HEK293 (cell line): ENCODE measurements around the gene LHFPL3.

Experiments used
- CTCF ChIP-seq: fragments of 450-650 bp; formaldehyde crosslinking; IDR thresholded peaks from 2 replicates; pipeline ENCODE4 v1.5.1; 2016; ENCODE audit warnings: missing biosample characterization, missing genetic modification characterization
- KLF7 ChIP-seq: fragments of 450-650 bp; formaldehyde crosslinking; IDR thresholded peaks from 2 replicates; pipeline ENCODE4 v1.5.1; 2016; ENCODE audit warnings: missing biosample characterization, missing genetic modification characterization, borderline replicate concordance
- PRDM1 ChIP-seq: fragments of 450-650 bp; formaldehyde crosslinking; IDR thresholded peaks from 2 replicates; pipeline ENCODE4; 2016; ENCODE audit warnings: missing biosample characterization, missing genetic modification characterization
- ZBTB1 ChIP-seq: fragments of 450-650 bp; formaldehyde crosslinking; IDR thresholded peaks from 2 replicates; pipeline ENCODE4 v1.5.1; 2016; ENCODE audit warnings: missing biosample characterization, missing genetic modification characterization
- ZBTB8A ChIP-seq: fragments of 450-650 bp; formaldehyde crosslinking; IDR thresholded peaks from 2 replicates; pipeline ENCODE4 v1.5.1; 2016; ENCODE audit warnings: missing biosample characterization, missing genetic modification characterization
- ZFP37 ChIP-seq: fragments of 450-650 bp; formaldehyde crosslinking; IDR thresholded peaks from 2 replicates; pipeline ENCODE4 v1.5.1; 2016; ENCODE audit warnings: missing biosample characterization, missing genetic modification characterization
- ZNF138 ChIP-seq: fragments of 450-650 bp; formaldehyde crosslinking; IDR thresholded peaks from 2 replicates; pipeline ENCODE4 v1.5.1; 2016; ENCODE audit warnings: missing biosample characterization, missing genetic modification characterization, borderline replicate concordance
- ZNF24 ChIP-seq: fragments of 450-650 bp; formaldehyde crosslinking; IDR thresholded peaks from 2 replicates; pipeline ENCODE4 v1.5.1; 2016; ENCODE audit warnings: missing biosample characterization, missing genetic modification characterization
- TF ChIP-seq, protein P1 (sequence below): fragments of 450-650 bp; IDR thresholded peaks from 2 replicates; pipeline ENCODE4 v1.5.1; 2018; ENCODE audit warnings: missing biosample characterization, missing genetic modification characterization
- TF ChIP-seq, protein P2 (sequence below): fragments of 450-650 bp; IDR thresholded peaks from 2 replicates; pipeline ENCODE4 v1.5.1; 2018; ENCODE audit warnings: missing biosample characterization, mild to moderate bottlenecking, missing genetic modification characterization

DNA sequence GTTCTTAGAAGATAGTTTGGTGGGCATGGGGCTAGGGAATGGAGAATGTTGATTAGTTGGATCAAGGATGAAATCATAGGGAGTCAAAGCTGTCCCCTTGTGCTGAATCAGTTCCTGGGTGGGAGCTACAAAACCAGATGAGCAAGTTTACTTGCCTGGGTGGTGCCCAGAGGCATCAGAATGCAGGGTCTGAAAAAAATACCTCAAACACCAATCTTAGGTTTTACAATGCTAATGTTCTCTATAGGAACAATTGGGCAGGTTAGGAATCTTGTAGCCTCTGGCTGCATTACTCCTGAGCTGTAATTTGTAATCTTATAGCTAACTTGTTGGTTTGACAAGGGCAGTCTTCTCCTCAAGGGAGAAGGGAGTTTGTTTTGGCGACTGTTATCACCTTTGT lies 34.4 kb downstream of the LHFPL3 start:
- TF ChIP-seq PRDM1 (tag by site-specific recombination), result no peak
- no peak for TF ChIP-seq ZNF24
- TF ChIP-seq ZBTB1, result no peak
- no peak for TF ChIP-seq KLF7 (tag by site-specific recombination)
- TF ChIP-seq CTCF, result no peak
- no peak for TF ChIP-seq ZBTB8A (tag by site-specific recombination)
- TF ChIP-seq ZFP37 (tag by site-specific recombination), result no peak
- TF ChIP-seq, protein P1, sequence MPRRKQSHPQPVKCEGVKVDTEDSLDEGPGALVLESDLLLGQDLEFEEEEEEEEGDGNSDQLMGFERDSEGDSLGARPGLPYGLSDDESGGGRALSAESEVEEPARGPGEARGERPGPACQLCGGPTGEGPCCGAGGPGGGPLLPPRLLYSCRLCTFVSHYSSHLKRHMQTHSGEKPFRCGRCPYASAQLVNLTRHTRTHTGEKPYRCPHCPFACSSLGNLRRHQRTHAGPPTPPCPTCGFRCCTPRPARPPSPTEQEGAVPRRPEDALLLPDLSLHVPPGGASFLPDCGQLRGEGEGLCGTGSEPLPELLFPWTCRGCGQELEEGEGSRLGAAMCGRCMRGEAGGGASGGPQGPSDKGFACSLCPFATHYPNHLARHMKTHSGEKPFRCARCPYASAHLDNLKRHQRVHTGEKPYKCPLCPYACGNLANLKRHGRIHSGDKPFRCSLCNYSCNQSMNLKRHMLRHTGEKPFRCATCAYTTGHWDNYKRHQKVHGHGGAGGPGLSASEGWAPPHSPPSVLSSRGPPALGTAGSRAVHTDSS (tag by site-specific recombination), result no peak
- TF ChIP-seq ZNF138 (tag by site-specific recombination), result no peak
- TF ChIP-seq, protein P2, sequence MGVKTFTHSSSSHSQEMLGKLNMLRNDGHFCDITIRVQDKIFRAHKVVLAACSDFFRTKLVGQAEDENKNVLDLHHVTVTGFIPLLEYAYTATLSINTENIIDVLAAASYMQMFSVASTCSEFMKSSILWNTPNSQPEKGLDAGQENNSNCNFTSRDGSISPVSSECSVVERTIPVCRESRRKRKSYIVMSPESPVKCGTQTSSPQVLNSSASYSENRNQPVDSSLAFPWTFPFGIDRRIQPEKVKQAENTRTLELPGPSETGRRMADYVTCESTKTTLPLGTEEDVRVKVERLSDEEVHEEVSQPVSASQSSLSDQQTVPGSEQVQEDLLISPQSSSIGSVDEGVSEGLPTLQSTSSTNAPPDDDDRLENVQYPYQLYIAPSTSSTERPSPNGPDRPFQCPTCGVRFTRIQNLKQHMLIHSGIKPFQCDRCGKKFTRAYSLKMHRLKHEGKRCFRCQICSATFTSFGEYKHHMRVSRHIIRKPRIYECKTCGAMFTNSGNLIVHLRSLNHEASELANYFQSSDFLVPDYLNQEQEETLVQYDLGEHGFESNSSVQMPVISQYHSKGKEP (tag by site-specific recombination), result no peak
